22Rv1 (cell line): Measurements from ENCODE around the gene SLC26A6.

Source experiments
- CTCF ChIP-seq: fragments of 450-650 bp; IDR thresholded peaks from 2 replicates; pipeline ENCODE4 v1.5.1; 2017; ENCODE audit warnings: mild to moderate bottlenecking
- ZFX ChIP-seq: fragments of 450-650 bp; IDR thresholded peaks from 2 replicates; pipeline ENCODE4 v1.6.1; 2017; ENCODE audit warnings: antibody characterized with exemption, borderline replicate concordance

GRCh38 chr3:48628277-48629017, 6.8 kb downstream of the SLC26A6 start:
- no peak for TF ChIP-seq ZFX
- no peak for TF ChIP-seq CTCF
